WI38 (cell line): ENCODE measurements around the gene MPV17L2.
"Not testable (repeated sequence)": the region's sequence is repeated elsewhere in the genome, so short reads cannot be mapped to it uniquely, and the experiment has no call there.

Experiments
- H3K4me3 ChIP-seq: 2 replicates; pipeline ENCODE4 v1.5.1; 2011; ENCODE audit warnings: low read depth, mild to moderate bottlenecking, control low read depth, low read length
- CTCF ChIP-seq: IDR thresholded peaks from 2 replicates; pipeline ENCODE4 v1.5.1; 2012; ENCODE audit warnings: low read depth, mild to moderate bottlenecking, control low read depth, low read length

MPV17L2 gene

GRCh38 chr19:18206018-18206417, 13.0 kb downstream of the MPV17L2 start:
- no peak overlapping the region for H3K4me3 ChIP-seq
- TF ChIP-seq CTCF, result no peak

- no peak overlapping the region for H3K4me3 ChIP-seq
- 0 out of 2 replicates have a peak, but pooled peaks have one; percentile 36 for TF ChIP-seq CTCF
Observed at GRCh38 chr19:18208098-18208951, 15.3 kb downstream of the MPV17L2 start.

- not testable (repeated sequence) for H3K4me3 ChIP-seq
Observed at GRCh38 chr19:18209912-18210311, 16.9 kb downstream of the MPV17L2 start.

GRCh38 chr19:18211683-18212082, 18.7 kb downstream of the MPV17L2 start:
- H3K4me3 ChIP-seq, result no peak overlapping the region
- no peak for TF ChIP-seq CTCF

- no peak for TF ChIP-seq CTCF
- H3K4me3 ChIP-seq, result no peak overlapping the region
Observed at GRCh38 chr19:18214779-18215433, 21.9 kb downstream of the MPV17L2 start.

- no peak for TF ChIP-seq CTCF
- no peak overlapping the region for H3K4me3 ChIP-seq
Observed at GRCh38 chr19:18216789-18217188, 23.8 kb downstream of the MPV17L2 start.

GRCh38 chr19:18218159-18218558, 25.1 kb downstream of the MPV17L2 start:
- H3K4me3 ChIP-seq, result no peak overlapping the region
- no peak for TF ChIP-seq CTCF
